ENCODE results near the gene DNAH17.

DNAH17 gene

DNA sequence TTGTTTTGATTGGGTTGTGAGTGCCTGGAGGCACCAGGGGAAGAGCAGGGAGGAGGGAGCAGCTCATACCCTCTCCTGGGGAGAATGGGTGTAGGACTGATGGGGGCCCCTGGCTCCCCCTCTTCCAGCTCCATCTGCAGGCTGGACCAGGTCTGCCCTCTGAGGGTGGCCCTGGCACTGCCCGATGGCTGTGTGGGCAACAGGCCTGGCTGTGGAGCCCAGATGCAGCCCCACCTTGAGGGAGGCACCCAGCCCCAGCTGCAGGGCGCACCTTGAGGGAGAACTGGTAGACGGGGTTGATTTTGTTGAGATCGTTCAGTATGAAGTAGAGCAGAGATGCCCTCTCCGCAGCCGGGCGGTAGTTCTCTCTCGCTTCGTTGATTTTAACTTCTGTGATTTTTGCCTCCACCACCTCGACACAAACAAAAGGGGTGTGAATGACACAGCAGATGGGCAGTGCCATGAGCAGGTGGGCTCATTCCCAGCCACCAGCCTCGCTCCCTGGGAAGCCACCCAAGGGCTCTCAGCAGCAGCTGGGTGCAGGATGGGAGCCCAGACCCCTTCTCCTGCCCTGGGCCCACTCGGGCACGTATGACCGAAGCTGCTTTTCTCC lies 127.1 kb downstream of the DNAH17 start:
- no peak for DNase-seq

DNA sequence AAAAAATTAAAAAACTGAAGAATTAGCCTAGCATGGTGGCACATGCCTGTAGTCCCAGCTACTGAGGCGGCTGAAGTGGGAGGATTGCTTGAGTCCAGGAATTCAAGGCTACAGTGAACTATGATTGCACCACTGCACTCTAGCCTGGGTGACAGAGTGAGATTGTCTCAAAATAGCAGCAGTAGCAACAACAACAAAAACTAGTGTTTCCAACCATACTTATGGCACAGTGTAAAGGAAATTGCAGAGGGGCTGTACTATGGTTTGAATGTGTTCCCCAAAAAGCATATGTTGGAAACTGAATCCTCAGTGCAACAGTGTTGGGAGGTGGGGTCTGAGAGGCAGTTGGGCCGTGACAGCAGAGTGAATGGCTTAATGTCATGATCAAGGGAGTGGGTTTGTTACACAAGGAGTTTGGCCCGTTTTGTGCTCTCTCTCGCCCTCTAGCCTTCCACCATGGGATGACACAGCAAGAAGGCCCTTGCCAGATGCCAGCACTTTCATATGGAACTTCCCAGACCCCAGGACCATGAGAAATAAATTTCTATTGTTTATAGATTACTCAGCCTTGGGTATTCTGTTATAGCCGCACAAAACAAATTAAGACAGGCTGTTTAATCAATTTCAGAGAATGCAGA lies 128.7 kb downstream of the DNAH17 start:
- no peak for DNase-seq

DNA sequence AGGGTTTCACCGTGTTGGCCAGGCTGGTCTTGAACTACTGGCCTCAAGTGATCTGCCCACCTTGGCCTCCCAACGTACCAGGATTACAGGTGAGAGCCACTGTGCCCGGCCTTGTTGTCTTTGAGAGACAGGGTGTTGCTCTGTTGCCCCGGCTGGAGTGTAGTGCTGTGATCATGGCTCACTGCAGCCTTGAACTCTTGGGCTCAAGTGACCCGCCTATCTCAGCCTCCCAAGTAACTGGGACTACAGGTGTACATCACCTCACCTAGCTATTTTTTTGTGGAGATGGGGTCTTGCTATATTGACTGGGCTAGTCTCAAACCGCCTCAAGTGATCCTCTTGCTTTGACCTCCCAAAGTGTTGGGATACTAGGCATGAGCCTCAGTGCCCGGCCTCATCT lies 130.4 kb downstream of the DNAH17 start:
- no peak for DNase-seq

DNA sequence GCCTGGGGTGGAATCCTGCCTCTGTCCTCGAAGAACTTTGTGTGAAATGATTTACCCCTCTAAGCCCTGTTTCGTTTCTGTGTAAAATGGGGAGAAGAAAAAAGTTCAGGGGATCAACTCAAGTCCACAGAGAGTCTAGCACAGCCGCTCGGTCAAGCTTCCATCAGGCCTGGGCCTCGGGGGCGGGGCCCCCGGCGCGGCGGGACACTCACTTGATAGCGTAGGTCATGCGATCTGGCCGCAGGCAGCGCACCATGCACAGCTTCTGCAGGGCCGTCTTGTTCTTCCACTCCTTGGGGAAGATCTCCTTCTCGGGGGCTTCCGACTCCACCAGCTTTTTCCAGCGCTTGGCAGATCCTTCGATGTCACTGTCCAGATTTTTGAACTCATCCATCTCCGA lies 132.8 kb downstream of the DNAH17 start:
- DNase-seq = no peak

DNA sequence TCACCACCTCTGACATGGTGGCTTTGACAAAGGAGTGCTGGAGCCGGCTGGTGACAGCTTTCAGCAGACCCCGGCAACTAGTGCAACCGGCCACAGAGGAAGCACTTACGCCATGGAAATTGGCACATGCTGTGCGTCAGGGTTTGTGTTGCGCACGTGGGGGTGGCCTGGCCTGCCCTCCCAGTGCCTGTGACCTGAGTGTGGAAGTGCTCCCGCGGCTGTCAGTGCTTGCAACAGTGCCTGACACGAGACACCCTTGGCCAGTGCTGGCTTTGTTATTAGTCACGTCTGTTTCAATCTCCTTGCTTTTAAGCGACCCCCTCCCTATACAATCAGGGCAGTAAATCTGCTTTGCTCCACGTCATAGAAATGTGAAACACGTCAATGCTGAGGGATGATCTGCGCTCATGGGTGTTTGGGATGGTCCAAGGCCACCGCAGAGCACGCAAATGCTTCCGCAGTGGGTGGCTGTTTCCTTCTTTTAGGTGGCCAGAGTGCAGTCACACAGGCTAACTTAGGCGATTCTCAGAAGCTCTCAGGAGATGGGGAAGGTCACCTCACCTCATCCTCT lies 134.5 kb downstream of the DNAH17 start:
- DNase-seq = no peak

DNA sequence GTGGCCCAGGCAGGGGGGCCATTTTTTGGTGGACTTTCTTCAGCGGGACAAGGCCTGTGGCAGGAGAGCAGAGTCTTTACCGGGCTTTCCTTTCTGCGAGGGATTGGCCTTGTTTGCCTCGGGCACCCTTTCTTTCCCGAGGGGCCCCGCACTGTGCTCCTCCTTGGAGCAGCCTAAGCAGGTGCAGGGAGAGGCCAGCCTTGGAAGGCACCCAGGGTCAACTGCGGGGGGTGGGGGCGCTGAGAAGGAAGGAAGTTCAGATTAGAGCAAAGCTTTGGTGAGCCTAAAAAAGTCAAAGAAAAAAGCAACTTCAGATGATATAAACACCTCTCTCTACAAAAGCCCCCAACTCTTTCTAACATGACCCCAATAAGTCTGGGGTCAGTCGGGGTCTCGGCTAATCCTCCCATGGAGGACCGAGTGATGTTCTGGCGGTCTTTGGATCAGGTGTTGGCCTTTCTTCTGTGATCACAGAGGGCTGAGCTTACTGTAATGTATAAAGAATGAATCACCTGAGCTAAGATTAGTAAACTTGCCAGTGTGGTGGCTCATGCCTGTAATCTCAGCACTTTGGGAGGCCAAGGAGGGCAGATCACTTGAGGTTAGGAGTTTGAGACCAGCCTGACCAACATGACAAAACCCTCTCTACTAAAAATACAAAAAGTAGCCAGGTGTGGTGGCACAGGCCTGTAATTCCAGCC lies 135.8 kb downstream of the DNAH17 start:
- no peak for DNase-seq

DNA sequence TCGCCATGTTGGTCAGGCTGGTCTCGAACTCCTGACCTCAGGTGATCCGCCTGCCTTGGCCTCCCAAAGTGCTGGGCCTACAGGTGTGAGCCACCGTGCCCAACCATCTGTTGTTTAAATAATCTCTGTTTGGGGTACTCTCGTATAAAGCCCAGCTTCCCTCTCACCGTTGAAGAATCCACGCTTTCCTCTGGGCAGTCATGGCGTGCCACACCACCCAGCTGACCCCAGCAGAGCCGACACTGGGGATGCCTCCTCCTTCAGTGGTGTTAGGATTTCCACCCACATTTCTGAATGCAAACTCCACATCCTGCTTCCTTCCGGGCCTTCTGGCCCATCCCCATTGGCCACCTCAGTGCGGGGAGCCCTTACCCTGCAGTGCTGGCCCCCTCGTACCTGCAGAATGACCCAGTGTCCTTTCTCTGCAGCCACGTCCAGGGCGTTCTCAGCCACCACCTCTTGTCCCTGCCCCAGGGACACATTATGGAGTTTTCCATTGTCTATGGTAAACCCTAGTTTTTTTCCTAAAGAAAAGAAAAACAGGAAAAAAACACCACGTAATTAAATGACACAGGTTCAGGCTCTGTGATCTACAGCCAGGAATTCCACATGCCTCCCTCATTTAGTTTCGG lies 138.4 kb downstream of the DNAH17 start:
- DNase-seq = no peak

DNA sequence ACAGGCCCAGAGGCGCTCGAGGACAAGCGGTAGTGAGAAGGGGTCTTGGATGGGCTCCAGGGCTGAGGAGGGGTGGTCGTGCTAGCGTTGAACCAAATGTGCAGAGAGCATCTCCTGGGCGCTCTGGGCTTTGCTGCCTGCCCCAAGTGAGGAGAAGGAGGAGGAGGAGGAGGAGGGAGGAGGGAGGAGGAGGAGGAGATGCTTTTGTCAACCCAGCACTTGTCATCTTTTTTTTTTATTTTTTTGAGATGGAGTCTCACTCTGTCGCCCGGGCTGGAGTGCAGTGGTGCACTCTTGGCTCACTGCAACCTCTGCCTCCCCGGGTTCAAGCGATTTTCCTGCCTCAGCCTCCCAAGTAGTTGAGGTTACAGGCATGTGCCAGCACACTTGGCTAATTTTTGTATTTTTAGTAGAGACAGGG lies 138.9 kb downstream of the DNAH17 start:
- no peak for DNase-seq

DNA sequence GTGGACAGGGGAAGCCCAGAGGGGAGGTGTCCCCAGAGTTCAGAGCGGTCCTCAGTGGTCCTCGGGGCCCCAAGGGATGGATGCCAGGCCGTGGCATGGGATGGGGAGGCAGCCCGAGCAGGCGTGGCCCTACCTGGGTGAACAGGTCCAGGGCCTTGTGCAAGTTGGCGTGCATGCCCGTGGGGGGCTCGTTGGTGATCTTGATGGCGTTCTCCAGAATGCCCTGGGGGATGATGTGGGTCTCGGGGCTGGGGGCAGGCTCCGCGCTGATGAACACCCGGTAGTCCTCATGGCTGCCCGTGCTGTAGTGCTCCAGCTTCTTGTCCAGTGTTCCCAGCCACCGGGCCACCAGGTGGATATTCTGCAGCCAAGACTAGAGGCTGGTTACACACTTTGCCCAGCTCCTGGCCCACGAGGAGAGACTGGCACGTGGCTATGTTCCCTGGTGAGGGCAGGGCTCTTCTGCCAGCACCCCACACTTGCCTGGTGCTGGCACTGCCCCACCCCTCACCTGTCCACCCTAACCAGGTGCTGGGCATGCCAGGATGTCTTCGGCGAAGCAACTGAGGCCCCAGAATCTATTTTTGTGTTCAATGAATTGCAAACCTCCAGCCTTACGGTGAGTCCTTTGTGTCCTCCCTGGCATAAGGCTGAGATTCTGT lies 139.6 kb downstream of the DNAH17 start:
- DNase-seq = no peak

DNA sequence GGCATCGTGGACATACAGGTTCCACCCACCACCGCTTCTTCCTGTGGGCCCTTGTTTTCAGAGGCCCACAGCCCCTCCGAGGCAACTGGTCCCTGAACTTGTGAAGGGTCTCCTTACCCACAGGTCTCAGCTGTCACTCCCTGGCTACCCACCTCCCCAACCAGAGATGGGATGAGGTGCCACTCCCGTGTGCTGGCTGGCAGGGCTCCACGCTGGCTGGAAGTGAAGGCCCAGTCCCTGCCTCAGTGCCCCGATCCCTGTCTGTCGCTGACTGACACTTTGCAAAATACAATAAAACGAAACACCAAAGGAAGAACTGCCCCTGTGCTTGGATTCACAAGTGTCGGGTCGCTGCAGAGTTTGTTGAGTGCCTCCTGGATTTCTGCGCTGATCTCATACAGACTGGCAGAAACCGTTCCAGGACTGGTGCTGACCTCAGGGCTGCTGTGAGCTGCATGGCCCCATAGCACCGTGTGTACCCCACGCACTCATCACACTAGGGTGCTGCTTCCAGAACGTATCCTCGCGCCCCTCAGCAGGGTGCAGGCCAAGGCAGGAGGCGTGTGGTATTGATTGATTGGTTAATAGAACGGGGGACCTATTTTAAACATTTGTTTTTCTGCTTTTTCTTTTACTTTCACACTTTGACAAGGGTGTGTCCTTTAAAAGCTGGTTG lies 141.7 kb downstream of the DNAH17 start:
- DNase-seq = no peak

DNA sequence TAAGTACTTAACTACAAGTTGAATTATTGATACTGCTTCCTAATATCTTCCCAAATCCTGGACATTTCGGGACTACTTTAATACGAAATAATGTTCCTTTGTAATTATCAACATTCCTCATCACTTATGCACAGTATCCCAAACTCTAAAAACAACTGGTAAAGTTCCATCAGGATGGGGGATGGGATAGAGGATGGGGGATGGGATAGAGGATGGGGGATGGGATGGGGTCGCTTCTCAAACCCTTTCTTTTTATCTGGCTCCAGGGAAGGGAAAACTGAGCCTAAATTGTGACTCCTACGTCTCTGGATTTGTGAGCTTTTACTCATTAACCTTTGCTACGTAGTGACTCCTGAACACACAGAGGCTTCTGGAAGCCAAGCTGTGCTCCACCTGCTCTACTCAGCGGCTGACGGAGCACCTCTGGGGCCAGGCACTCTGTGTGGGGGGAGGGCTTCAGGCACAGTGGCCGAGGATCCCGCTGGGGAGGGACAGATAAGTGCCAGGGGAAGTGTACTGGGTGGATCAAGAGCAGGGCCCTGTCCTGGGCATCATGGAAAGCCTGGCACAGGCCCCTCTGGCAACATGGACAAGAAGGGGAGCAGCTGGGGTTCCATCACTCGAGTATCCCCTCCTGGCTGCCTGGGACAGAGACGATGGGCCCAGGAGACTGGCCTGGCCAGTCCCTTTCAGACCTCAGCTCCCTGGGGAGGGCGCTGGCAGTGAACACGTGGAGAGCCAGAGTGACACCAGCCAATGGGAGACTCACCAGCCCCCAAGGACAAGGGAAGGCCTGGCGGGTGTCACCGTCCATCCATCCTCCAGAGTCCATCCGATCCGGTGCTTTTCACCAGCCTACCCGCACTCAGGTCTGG lies 142.5 kb downstream of the DNAH17 start:
- no peak for DNase-seq

DNA sequence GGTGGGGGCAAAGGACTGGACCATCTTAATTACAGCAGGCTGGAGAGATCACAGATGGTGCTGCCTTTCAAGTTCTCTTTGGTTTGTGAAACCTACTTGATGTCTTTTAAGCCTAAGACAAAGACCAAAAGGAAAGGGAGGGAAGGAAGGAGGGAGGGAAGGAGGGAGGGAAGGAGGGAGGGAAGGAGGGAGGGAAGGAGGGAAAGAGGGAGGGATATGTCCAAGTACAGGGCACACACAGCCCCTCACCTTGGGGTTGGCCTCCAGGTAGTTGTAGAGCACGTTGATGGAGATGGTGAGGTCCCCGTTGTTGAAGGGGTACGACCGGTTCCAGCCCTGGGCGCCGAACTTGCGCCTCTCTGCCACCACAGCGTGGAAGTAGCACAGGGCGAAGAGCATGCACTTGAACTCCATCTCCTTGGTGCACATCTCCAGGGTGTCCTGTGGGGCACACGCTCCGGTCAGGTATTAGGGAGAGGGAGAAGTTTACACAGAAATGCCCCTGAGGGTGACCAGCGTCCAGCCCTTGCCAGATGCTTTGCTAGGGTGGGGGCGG lies 143.3 kb downstream of the DNAH17 start:
- DNase-seq = no peak

DNA sequence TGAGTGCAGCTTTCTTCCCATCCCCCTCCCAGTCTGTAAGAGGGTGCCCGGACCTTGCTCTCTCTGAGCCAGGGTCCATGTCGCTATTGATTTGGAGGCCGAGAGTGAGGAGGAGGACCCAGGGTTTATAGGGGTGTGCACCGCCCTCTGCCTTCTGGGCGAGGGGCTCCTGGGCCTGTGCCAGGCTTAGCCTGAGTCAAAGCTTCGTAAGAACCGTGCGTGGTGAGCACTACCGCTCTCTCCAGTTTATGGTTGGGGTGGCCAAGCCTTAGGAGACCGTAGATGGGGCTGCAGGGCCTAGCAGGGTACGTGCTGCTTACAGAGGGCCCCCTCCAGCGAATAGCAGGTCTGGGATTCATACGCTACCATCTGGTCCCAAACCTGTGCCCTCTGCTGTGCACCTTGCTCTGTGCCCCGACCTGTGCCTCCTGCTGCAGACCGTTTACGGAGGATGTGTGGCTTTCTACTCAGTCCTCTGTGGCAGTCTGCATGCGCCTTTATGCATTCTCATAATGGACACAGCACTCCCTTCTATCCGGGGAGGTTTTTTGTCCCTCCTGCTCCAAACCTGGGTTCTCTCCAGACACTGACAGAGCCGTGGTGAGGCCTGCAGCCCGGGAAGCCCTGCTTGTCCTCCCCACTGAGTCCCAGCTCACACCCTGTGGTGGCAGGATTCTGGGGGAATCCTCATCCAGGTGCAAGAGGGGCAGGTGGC lies 144.0 kb downstream of the DNAH17 start:
- DNase-seq = no peak

DNA sequence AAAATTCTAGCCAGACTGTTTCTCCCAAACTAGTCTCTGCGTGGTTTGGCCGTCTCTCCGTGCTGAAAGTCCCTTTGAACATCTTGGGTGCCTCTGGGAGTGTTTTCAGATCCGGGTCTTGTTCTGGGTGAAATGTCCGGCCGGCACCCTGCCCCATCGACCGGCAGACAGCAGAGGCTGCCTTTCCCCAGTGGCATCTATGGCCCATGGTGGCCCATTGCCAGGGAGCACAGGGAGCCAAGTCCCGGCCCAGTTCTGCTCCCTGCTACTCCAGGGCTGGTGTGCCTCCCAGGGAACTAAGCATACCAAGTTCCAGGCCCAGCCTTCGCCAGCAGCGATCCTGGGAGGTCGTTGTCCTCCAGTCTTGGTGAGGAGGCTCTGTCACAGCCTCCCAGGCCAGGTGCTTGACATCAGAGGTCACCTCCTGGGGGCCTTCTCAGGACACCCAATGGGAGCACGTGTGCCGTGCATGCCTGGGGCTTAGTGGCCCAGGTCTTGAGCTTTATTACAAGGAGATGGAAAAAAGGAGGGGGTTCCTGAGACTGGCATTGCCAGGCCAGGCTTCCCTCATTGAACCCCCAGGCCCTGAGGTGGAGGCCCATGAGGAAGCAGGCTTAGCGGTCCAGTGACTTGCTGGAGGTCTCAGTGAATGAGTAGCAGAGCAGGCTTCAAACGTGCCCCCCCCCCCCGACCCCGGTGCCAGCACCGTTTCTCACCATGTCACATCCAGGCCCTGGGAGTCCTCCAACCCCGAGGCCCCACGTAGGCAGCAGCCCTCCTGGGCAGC lies 144.8 kb downstream of the DNAH17 start:
- no peak for DNase-seq

DNA sequence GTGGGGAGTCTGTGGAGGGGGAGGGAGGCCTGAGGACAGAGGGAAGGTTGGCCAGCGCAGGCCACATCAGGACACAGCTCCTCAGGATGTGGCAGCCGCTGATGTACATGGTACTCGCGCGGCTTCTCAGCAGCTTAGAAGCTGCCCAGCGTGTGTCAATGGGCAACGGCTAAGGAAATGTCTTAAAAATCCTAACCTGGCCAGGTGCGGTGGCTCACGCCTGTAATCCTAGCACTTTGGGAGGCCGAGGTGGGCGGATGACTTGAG lies 145.6 kb downstream of the DNAH17 start:
- DNase-seq = no peak

DNA sequence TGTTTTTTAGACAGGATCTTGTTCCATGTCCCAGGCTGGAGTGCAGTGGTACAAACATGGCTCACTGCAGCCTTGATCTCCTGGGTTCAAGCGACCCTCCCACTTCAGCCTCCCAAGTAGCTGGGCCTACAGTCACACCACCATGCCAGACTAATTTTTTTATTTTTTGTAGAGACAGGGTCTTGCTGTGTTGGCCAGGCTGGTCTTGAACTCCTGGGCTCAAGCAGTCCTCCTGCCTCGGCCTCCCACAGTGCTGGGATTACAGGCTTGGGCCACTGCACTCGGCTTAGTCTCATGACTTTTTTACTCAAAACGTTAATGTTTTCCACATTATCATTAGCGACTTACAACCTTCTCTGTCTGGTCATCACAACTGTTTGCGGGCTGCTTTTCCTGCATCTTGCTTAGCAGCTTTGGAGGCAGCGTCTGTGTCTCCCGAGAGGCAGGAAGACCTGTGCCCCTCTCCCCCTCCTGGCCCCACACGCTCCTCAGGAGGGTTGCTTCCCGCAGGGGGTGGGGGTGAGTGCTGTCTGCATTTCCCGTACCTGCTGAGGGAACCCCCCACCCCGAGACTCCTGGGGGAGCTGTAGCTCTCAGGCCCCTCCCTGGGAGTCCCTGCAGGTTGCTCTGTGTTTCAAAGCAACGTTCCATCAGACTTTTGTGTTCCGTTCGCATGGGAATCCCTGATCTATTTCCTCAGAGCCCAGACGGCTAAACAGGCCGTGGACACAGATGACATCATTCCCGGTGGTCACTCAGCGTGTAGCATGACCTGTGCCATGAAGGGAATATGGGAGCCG lies 146.1 kb downstream of the DNAH17 start:
- no peak for DNase-seq

DNA sequence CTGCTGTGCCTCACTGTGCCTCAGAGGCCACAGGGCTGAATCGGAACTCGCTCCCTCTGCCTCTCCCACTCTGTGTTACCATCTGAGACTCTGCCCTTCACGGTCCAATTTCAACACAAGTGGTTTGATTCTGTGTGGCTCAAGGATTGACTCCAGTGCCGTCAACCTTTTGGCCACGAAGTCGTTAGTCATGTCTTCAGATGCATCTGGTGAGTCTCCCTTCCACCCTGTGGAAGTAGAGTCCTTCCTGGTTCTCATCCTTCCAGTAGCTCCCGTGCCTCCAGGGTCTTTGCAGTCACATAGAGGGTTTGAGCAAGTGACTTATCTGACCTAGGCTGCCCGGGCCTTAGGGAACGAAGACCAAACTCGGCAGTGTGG lies 147.6 kb downstream of the DNAH17 start:
- no peak for DNase-seq

DNA sequence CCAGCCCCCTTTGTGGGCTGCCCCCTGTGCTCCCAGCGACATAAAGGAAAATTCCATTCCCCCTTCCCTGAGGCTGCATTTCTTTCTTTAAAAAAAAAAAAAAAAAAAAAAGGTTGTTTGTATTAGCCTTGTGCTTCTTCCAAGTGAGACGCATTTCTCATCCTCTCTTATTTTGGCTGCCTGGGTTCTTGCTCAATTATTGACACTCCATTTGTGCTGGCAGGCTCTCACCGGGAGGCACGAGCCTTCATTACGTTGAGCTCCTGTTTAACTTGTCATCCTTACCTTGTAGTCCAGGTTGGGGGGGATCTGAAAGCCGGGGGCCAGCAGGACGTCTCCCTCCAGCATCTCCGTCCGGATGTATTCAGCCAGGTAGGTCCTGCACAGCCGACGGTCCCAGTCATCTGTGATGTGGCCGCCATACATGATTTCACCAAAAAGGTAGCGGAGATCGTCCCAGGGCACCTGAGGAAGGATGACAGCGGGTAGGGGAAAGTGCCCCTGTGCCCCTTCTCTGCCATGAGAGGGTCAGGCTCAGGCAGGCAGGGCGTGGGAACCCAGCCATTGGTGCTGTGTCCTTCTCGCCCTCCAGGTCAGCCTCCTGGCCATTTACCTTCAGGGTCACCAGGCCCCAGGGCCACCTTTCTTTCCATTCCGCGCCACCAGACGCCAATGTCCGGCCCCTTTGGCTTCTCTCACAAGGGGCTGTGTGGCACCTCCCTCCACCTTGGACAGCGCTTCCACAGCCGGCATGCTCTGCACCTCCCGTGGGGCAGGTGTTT lies 148.2 kb downstream of the DNAH17 start:
- no peak for DNase-seq
